Measurements from ENCODE around the gene IFIT1B. TPM values are rescaled to one million over a fixed set of nuclear protein-coding genes. Genes with fewer than 3 reads are reported as not detected.

The IFIT1B gene
- total and polyA plus RNA-seq, 10 of the 15 experiments (the other 5 are each of a cell fraction or from before 2014, with no cell fraction given), result 0.04 TPM; not detected in 9

GRCh38 chr10:89379103-89379502 is 1.2 kb downstream of the IFIT1B start:
- no peak for FAIRE-seq
- no peaks in the 10 kb centered on the region for H3K9me3 ChIP-seq (replicated peaks; ENCODE audit: control insufficient read depth, insufficient read depth, low read length)
- ChIA-PET SMC1A (ENCODE audit: uncharacterized antibody, unreplicated experiment) (interaction anchor here (1.3 to 1.7 kb wide), 3 partner anchors 10 to 114 kb away, joined by 4 to 5 read pairs (median 5); no protein-coding TSS in a partner anchor), RAD21 (ENCODE audit: unreplicated experiment) (no interaction called here), CTCF (interaction anchor here (1.4 to 1.5 kb wide), 3 partner anchors 10 to 161 kb away, joined by 5 to 8 read pairs (median 5); no protein-coding TSS in a partner anchor), POLR2A (no interaction called here)
- H3K9ac ChIP-seq (ENCODE audit: control insufficient read depth, insufficient read depth, low read length), result no peak overlapping the region
- in situ Hi-C loops (cut with MboI) (no loop called here), intact Hi-C loops (cut with micrococcal nuclease; ENCODE audit: unreplicated experiment) (no loop called here)
- BruUV-seq (replicated peaks), result no TSS peak
- no peak overlapping the region for H3K27ac ChIP-seq (ENCODE audit: control insufficient read depth, insufficient read depth)
- no peak overlapping the region for H3K4me3 ChIP-seq
- no peak overlapping the region for H2AFZ ChIP-seq (ENCODE audit: control insufficient read depth, low read depth, low read length)
- ATAC-seq, result no peak
- H3K4me1 ChIP-seq (ENCODE audit: control insufficient read depth, insufficient read depth, low read length), result no peaks in the 10 kb centered on the region
- H3K79me2 ChIP-seq (ENCODE audit: control insufficient read depth, insufficient read depth, low read length), result no peaks in the 10 kb centered on the region
- H3K27me3 ChIP-seq (replicated peaks in 1 of 2; ENCODE audit: control insufficient read depth in 2 of 2, insufficient read depth in 2 of 2, low read length in 1 of 2), result no peaks in the 10 kb centered on the region
- no peaks in the 10 kb centered on the region for H4K20me1 ChIP-seq (ENCODE audit: control insufficient read depth, insufficient read depth)
- DNase-seq (ENCODE audit: low read depth, low spot score), result no peak
- H3K4me2 ChIP-seq (ENCODE audit: control insufficient read depth, insufficient read depth), result no peak overlapping the region
- TF ChIP-seq NBN (IDR thresholded peaks at IDR 0.05) (no peak), WRNIP1 (IDR thresholded peaks at IDR 0.05; ENCODE audit: borderline replicate concordance, low read depth, low read length) (no peak)
- no peaks in the 10 kb centered on the region for H3K36me3 ChIP-seq (ENCODE audit: control insufficient read depth in 2 of 2, insufficient read depth in 2 of 2, low read length in 1 of 2)

- DNase-seq (ENCODE audit: low read depth, low spot score), result no peak
- ATAC-seq, result no peak
- no peaks in the 10 kb centered on the region for H4K20me1 ChIP-seq (ENCODE audit: control insufficient read depth, insufficient read depth)
- no peak overlapping the region for H3K4me3 ChIP-seq
- RAD21 ChIA-PET (ENCODE audit: unreplicated experiment), result no interaction called here
- CTCF ChIA-PET, result interaction anchor here (1.5 kb wide), 1 partner anchor 112 kb away, joined by 3 read pairs; no protein-coding TSS in a partner anchor
- in situ Hi-C loops (cut with MboI) (no loop called here), intact Hi-C loops (cut with micrococcal nuclease; ENCODE audit: unreplicated experiment) (no loop called here)
- peaks cover 3% of the 10 kb centered on the region; the same call in 1 of the 2 replicates for H3K4me1 ChIP-seq (ENCODE audit: control insufficient read depth, insufficient read depth, low read length)
- no peaks in the 10 kb centered on the region for H3K27me3 ChIP-seq (replicated peaks in 1 of 2; ENCODE audit: control insufficient read depth in 2 of 2, insufficient read depth in 2 of 2, low read length in 1 of 2)
- H3K4me2 ChIP-seq (ENCODE audit: control insufficient read depth, insufficient read depth), result no peak overlapping the region
- no peak overlapping the region for H2AFZ ChIP-seq (ENCODE audit: control insufficient read depth, low read depth, low read length)
- SMC1A ChIA-PET (ENCODE audit: uncharacterized antibody, unreplicated experiment), result interaction anchor here (4.1 kb wide), 1 partner anchor 14 kb away, joined by 23 read pairs; no protein-coding TSS in a partner anchor
- no peaks in the 10 kb centered on the region for H3K9me3 ChIP-seq (replicated peaks; ENCODE audit: control insufficient read depth, insufficient read depth, low read length)
- no peaks in the 10 kb centered on the region for H3K36me3 ChIP-seq (ENCODE audit: control insufficient read depth in 2 of 2, insufficient read depth in 2 of 2, low read length in 1 of 2)
- no TSS peak for BruUV-seq (replicated peaks)
- H3K79me2 ChIP-seq (ENCODE audit: control insufficient read depth, insufficient read depth, low read length), result no peaks in the 10 kb centered on the region
- no peak overlapping the region for H3K27ac ChIP-seq (ENCODE audit: control insufficient read depth, insufficient read depth)
- no peak overlapping the region for H3K9ac ChIP-seq (ENCODE audit: control insufficient read depth, insufficient read depth, low read length)
- no peak for TF ChIP-seq PBX3 (IDR thresholded peaks at IDR 0.05; ENCODE audit: insufficient replicate concordance, low read depth, low read length)
- TF ChIP-seq RCOR1 (conservative IDR thresholded peaks at IDR 0.05; ENCODE audit: low read depth, low read length), result no peak
- no peak for TF ChIP-seq ETV6 (conservative IDR thresholded peaks at IDR 0.05 in 1 of 2, IDR thresholded peaks at IDR 0.05 in 1 of 2; ENCODE audit: borderline replicate concordance in 1 of 2, low read depth in 1 of 2)
- no peak for TF ChIP-seq CBFB (IDR thresholded peaks at IDR 0.05; ENCODE audit: low read depth)
- no peak for TF ChIP-seq ZNF207 (IDR thresholded peaks at IDR 0.05; ENCODE audit: borderline replicate concordance)
- no peak for TF ChIP-seq SUPT20H (IDR thresholded peaks at IDR 0.05; ENCODE audit: borderline replicate concordance, control insufficient read depth, low read depth, low read length)
- no peak for TF ChIP-seq TARDBP (IDR thresholded peaks at IDR 0.05; ENCODE audit: borderline replicate concordance)
- WGBS (ENCODE audit: insufficient coverage, insufficient replicate concordance, low lambda C conversion rate, missing lambda C conversion rate), result 48% methylated on average over 1 of the region's 1 CpG
- POLR2A ChIA-PET, result no interaction called here
- FAIRE-seq, result no peak
These were observed 4.9 kb downstream of the IFIT1B start for GRCh38 chr10:89382757-89383156.
